SK-N-DZ (cell line): ENCODE data around the gene GPC1.

Experiments used
- DNase-seq: peaks from one replicate; pipeline ENCODE4 v3.0.0-alpha.2; 2015; ENCODE audit warnings: low spot score

GPC1 gene

DNA sequence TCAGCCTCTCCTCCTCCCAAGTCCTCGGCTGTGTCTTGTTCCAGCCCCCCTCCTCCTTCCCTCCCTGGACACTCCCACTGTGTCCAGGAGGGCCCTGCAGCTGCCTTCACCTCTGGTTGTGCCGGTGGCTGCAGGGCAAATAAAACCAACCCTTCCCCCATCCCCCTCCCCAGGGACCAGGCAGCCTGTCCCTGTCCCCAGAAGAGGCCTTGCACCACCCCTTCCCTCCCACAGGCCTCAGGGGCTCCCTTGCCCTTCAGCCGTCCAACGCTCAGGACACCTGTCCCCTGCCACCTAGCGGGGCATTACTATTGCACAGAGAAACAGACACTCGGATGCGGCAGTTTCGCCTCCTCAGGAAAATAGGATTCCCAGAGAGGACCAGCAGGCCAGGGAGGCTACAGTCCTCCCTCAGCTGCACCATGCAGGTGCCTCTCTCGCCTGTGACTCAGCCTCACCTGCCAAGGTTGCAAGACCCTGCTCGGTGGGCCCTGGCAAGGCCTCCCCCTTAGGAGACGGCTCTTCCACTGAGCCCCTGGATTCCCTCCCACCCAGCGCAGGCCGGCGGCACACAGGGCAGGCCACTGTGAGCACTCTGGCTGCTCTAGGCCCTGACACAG, 5.5 kb upstream of the GPC1 start:
- peak; percentile 77 for DNase-seq

- no peak for DNase-seq
These were observed 4.9 kb upstream of the GPC1 start for GRCh38 chr2:240430595-240430994.

- DNase-seq = no peak
These were observed 4.2 kb upstream of the GPC1 start for GRCh38 chr2:240431271-240431660.

DNA sequence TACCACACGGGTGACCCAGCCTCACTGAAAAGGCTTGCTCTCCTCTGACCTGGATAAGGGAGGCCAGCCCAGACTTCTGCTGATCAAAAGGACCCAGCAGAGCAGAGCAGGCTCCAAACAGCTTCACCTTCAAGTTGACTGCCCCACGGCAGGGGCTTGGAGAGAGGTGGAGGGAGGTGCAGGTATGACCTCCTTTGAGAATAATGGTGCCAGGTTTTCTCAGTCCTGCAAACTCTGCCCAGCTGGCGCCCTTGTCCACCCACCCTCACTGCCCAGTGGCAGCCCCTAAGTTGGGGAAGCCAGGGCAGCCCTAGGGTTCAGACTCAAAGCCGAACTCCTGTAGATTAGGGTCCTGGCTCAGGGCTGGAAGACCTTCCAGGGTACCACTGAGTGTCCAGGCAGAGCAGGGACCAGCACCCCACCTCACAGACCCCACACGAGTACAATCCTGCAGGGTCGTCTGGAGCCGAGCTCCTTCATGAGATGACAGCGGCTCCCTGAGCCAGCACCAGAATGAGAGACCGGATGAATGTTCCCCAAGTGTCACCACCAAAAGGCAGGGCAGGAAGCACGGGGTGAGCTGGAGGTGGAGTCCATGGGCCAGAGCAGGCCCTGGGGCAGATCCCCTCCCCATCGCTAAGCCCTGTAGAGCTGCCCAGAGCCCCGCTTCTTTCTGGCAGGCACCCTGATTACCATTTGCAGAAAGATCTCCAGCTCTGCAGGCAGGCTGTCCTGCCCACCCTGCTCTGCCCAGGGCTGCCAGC, 3.6 kb upstream of the GPC1 start:
- DNase-seq = no peak

DNA sequence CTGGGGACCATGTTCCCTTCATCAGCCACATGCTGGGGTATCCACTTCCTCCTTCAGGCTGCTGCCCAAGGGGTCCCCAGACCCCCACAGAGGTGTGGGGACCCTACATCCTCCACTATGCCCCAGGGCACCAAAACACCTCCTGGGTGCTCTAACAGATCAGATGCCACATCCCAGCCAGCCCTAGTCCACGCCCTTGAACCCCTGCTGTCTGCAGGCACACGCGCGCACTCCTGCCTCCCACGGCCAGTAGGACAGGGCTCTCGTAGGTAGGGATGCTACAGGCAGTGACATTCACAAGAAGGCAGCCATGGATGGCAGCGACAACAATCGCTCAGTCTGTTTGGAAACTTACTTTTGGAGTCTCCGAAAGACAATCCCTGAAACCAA, 3.0 kb upstream of the GPC1 start:
- DNase-seq = no peak

DNA sequence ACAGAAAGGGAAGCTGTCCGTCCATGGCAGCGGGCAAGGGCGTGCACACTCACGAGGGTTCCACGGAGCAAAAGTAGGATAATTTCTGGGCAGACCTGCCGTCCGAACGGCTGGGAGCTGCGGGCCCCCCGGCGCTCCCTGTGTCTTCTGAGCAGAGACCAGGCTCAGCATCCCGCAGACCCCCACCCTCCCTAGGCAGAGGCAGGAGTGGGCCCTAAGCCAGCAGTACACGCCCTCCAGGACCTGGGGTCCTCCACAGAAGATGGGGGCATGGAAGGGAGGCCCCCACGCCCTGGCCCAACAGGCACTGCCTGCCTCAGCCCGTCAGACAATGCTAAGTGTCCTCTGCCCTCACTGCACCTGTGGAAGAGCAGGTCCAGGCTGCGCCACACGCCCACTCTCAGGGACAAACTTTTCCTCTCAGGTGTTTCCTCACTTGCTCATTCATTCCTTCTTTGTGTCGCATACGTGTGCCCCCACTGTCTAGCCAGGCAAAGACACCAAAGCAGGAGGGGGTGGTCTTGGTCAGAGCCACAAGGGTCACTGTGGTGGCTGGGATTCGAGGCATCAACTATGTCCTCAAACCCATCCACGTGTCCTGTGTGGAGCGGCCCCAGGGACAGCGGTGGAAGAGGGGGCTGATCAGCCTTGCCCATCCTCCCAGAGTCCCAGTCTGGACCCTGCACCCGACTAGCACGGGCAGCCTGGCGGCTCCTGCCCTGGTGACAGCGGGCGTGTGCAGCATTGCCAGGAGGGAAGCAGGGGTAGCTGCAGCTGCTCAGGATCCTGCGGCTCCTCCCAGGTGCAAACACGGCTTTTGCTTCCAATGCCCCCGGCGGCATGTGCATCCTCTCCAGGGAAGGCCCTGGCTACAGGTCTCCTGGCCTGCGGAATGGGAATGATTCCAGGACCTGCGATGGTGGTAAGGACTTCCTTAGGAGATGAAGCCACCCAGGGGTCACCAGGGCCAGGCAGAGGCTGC, 2.4 kb upstream of the GPC1 start:
- DNase-seq = no peak

DNA sequence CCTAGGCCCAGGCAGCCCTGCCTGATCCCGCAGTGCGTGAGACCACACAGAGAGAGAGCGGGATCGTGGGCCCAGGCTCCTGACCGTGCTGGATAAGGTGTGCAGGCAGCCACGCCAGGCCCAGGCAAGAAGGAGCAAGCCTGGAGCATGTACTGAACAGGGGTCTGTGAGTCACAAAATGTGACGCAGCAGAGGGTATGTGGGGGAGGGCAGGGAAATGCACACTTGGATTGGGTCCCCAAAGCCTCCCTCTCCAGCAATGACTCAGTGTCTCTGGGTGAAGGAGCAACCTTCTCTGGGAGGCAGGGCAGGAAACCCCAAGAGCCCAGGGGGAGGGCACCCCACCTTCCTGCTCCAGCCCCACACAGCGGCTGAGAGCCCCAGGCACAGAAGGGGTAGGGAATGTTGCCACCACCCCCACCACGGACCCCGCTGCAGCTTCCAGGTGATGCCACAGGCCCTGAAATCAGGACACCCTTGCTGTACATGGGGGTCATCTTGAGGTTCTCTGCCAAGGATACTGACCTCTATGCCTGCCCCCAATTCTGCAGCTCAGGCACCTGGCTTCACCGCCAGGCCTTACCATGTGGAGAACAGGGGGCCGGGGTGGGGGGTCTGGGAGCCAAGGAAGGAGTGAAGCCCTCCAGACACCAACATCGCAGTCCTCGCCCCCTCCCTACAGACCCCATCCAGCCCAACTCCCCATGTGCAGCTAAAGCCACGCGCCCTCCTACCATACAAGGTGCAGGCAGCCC, 1.3 kb upstream of the GPC1 start:
- no peak for DNase-seq

GRCh38 chr2:240434728-240435456, 571 bp upstream of the GPC1 start:
- DNase-seq = peak; percentile 79

DNA sequence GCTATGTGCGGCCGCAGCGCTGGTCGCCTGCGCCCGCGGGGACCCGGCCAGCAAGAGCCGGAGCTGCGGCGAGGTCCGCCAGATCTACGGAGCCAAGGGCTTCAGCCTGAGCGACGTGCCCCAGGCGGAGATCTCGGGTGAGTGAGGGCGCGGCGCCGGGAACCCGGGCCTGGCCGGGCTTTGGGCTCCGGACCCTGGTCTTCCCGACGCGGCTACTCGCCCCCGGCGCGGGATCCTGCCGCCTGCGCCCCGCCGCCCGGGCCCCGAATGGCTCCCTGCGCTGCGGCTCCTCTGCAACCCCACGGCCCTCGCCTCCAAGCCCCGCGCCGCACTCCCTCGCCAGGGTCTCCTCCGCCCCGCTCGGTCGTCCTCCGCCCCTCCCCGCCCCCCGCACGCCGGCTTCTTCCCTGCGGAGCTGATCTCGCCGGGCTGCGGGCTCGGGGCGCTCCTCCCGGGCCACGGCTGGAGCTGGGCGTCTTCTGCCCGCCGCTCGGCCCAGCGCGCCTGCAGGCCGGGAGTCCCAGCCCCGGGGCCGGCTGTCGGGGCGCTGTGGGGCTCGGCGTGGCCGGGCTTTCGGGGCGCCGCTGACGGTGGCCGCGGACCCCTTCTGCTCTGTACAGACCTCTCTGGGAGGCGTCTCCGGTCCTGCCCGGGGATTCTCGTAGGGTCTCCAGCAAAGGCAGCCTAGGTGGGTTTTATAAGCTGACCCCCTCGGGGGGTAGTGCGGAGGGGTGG, 652 bp downstream of the GPC1 start:
- DNase-seq = no peak

- DNase-seq = peak; percentile 51
These were observed 1.5 kb downstream of the GPC1 start for GRCh38 chr2:240436683-240437550.

- no peak for DNase-seq
These were observed 2.0 kb downstream of the GPC1 start for GRCh38 chr2:240437551-240437860.

DNA sequence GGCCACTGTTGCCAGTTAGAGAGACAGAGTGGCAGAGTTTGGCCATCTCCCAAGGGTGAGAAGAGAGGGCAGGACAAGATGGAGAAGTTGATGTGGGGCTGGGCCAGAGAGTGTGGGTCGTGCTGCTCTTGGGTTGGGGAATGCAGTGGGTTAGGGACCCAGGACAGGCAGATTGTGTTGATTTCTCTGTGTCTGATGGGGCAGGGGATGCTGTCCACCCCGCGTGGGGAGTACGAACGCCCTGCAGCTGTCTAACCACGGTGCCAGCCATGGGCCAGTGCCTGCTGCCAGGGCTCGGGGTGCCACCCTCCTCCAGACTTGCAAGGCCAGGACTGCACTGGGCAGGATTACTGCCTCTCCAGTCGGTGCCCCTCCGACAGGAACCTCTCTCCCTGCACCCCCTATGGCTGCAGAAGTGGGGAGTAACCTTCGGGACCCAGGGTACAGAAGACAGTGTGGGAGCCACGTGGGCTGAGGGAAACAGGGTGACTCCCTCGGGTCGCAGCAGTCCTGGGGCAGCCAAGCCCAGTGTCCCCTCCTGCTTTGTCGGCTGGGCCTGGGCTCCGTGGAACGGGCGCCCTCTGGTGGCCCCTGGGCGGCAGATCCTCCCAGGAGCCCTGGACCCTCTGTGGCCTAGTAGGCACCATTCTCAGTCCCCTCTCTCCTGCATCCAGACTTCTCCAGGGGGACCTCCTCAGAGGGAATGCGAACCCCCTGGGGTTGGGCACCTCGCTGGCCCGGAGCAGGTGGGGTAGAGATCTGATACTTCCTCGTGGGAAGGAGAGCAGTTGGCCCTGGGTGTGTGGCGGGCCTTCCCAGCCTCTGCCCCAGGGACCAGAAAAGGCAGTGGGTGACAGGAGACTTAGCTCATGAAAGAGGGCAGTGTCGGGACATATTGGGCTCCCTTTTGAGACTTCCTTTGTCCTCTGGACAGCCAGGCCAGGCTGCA, 2.7 kb downstream of the GPC1 start:
- peak; percentile 63 for DNase-seq

GRCh38 chr2:240438810-240439697, 3.6 kb downstream of the GPC1 start:
- DNase-seq = no peak

GRCh38 chr2:240439698-240440151, 4.3 kb downstream of the GPC1 start:
- no peak for DNase-seq

DNA sequence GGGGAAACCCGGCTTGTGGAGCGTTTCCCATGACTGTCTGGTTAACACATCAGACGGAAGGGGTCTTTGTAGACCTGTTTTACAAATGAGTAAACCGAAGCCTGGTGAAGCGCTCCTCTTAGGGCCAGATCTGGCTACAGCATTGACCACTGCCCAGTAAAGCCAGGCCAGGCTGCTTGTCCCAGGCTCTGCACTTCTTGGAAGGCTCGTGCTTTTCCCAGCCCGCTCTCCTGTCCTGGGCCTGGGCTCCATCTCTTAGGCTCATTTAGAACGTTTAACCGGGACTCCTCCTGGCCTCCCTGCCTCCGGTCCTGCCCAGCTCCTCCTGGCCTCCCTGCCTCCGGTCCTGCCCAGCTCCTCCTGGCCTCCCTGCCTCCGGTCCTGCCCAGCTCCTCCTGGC, 4.8 kb downstream of the GPC1 start:
- DNase-seq = no peak

DNA sequence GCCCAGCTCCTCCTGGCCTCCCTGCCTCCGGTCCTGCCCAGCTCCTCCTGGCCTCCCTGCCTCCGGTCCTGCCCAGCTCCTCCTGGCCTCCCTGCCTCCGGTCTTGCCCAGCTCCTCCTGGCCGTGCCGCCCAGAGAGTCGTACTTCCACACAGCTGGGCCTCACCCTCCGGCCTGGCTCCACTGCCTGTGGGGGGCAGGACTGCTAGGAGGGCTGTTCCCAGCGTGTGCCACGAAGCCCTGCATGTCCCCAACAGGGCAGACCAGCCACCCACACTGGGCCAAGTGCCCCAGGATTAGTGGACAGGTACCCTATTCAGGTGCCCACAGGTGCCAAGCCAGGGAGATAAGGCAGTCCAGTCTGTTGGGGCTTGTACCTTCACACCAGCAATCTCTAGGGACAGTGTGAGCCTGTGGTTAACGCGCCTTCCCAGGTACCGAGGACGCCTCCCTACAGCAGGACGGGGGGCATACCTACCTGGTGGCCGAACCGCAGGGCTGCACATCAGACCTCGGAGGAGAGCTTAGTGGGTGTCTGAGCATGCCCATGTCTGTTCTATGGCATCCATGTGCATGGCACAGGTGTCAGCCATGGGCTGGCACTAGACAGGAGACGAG, 5.3 kb downstream of the GPC1 start:
- no peak for DNase-seq
